ENCODE measurements around the gene ELK1.

Gene ELK1

DNA sequence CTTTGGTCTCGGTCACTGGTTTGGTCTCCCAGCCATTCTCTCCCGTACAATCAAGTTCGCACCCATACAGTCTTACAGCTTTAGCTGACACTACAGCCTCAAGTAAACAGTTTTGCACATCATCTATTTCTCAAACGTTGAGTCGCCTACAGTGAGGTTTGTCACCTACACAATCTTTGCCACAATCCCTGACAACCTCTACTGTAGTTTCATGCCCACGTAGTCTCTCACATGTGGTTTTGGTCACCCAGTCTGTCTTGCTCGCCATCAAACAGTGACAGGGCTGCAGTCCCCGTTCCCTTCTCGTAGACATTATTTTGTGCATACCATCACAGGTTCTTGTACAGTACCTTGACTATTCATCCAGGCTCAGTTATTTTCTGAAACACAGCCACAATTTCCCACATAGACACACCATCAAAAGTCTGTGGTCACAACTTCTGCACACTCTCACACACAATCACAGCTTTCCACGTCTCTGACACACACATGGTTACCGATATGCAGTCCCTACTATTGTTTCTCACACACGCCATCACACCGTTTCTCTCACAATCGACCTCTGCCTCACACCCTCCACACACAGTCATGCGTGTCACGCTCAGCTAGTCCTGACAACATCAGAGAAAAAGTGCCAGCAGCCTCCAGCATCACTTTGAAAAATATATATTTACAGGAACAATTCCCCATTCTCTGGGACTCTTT is 15.3 kb downstream of the ELK1 start:
- H3K27ac ChIP-seq, result no peak overlapping the region
- H3K4me2 ChIP-seq, result no peak overlapping the region
- H3K79me2 ChIP-seq (ENCODE audit: insufficient read depth, low read depth), result no peaks in the 10 kb centered on the region
- no peaks in the 10 kb centered on the region for H3K4me1 ChIP-seq (ENCODE audit: low read depth, poor library complexity, severe bottlenecking)
- no peaks in the 10 kb centered on the region for H3K36me3 ChIP-seq (ENCODE audit: insufficient read depth)
- H2AFZ ChIP-seq (ENCODE audit: low read depth), result no peak overlapping the region
- no peak overlapping the region for H3K9ac ChIP-seq
- TF ChIP-seq, protein P1, sequence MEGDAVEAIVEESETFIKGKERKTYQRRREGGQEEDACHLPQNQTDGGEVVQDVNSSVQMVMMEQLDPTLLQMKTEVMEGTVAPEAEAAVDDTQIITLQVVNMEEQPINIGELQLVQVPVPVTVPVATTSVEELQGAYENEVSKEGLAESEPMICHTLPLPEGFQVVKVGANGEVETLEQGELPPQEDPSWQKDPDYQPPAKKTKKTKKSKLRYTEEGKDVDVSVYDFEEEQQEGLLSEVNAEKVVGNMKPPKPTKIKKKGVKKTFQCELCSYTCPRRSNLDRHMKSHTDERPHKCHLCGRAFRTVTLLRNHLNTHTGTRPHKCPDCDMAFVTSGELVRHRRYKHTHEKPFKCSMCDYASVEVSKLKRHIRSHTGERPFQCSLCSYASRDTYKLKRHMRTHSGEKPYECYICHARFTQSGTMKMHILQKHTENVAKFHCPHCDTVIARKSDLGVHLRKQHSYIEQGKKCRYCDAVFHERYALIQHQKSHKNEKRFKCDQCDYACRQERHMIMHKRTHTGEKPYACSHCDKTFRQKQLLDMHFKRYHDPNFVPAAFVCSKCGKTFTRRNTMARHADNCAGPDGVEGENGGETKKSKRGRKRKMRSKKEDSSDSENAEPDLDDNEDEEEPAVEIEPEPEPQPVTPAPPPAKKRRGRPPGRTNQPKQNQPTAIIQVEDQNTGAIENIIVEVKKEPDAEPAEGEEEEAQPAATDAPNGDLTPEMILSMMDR (conservative IDR thresholded peaks at IDR 0.05; ENCODE audit: low read depth, low read length), result no peak
- H3K27me3 ChIP-seq (ENCODE audit: insufficient read depth, low read depth), result no peaks in the 10 kb centered on the region
- no peak overlapping the region for H3K4me3 ChIP-seq (IDR thresholded peaks at IDR 0.05; ENCODE audit: insufficient read depth, low read depth, low read length)
- no peaks in the 10 kb centered on the region for H4K20me1 ChIP-seq (ENCODE audit: insufficient read depth)

DNA sequence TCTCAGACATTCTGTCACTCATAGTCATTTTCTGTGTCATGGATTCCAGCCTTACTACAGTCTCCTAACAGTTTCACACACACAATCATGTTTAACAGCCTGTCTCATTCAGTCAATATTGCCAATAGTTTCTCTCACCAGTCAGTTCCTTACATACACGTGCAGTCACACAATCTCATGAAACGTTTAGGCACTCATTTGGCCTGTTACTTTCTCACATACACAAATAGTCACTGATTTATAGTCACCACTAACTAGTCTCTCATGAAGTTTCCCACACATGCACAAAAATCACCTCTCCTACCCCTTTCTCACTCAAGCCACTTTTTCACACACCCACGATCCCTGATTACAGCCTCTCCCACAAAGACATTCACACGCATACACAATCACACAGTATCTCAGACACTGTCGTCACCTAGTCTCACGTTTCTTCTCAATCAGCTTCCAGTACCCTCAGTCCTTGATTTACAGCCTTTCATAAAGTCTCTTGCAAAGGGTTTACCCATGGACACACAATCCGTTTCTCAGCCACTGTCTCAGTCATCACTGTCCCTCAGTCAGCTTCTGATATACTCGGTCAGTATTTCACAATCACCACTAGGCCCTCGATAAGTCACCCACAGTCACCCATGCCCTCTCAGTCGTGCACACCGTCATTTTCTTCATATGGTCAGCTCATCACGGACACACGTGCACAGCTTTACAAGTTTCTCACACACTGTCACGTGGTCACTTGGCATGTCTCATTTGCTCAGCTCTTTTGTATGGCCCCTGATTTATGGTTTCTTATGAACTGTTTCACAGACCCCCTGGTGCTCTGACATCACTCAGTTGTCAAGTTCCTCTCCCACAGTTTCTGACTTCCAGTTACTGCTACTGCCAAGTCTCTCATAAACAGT is 16.4 kb downstream of the ELK1 start:
- Histone ChIP-seq H3K4me3 (IDR thresholded peaks at IDR 0.05; ENCODE audit: insufficient read depth, low read depth, low read length) (no peak overlapping the region), H3K36me3 (ENCODE audit: insufficient read depth) (no peaks in the 10 kb centered on the region), H3K79me2 (ENCODE audit: insufficient read depth, low read depth) (no peaks in the 10 kb centered on the region), H3K4me2 (no peak overlapping the region), H3K27ac (no peak overlapping the region), H3K27me3 (ENCODE audit: insufficient read depth, low read depth) (no peaks in the 10 kb centered on the region), H2AFZ (ENCODE audit: low read depth) (no peak overlapping the region), H3K9ac (no peak overlapping the region), H3K4me1 (ENCODE audit: low read depth, poor library complexity, severe bottlenecking) (peaks cover 2% of the 10 kb centered on the region), H4K20me1 (ENCODE audit: insufficient read depth) (no peaks in the 10 kb centered on the region)
- TF ChIP-seq, protein P1 (conservative IDR thresholded peaks at IDR 0.05; ENCODE audit: low read depth, low read length), result no peak

DNA sequence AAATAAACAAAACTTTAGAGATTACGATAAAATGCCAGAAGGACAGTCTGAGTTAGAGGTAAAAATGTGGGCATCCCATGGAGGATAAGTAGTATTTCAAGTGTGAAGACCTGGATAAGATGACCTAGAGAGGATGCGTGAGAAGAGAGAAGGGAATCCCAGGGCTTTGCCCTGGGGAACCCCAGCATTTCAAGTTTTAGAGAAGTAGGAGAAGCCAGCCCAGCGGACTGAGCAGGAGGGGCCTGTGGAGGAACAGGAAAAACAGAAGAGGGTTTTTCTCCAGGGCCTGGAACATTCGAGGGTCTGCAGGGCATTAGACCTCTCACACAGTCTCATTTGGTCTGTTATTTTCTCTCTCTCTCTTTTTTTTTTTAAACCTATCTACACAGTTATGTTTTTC is 17.7 kb downstream of the ELK1 start:
- TF ChIP-seq, protein P1 (conservative IDR thresholded peaks at IDR 0.05; ENCODE audit: low read depth, low read length), result no peak
- no peak overlapping the region for H3K4me3 ChIP-seq (IDR thresholded peaks at IDR 0.05; ENCODE audit: insufficient read depth, low read depth, low read length)
- no peaks in the 10 kb centered on the region for H3K79me2 ChIP-seq (ENCODE audit: insufficient read depth, low read depth)
- H3K27me3 ChIP-seq (ENCODE audit: insufficient read depth, low read depth), result no peaks in the 10 kb centered on the region
- H2AFZ ChIP-seq (ENCODE audit: low read depth), result no peak overlapping the region
- H3K4me1 ChIP-seq (ENCODE audit: low read depth, poor library complexity, severe bottlenecking), result peaks cover 8% of the 10 kb centered on the region
- H3K4me2 ChIP-seq, result no peak overlapping the region
- no peak overlapping the region for H3K9ac ChIP-seq
- H3K36me3 ChIP-seq (ENCODE audit: insufficient read depth), result no peaks in the 10 kb centered on the region
- H4K20me1 ChIP-seq (ENCODE audit: insufficient read depth), result no peaks in the 10 kb centered on the region
- no peak overlapping the region for H3K27ac ChIP-seq

DNA sequence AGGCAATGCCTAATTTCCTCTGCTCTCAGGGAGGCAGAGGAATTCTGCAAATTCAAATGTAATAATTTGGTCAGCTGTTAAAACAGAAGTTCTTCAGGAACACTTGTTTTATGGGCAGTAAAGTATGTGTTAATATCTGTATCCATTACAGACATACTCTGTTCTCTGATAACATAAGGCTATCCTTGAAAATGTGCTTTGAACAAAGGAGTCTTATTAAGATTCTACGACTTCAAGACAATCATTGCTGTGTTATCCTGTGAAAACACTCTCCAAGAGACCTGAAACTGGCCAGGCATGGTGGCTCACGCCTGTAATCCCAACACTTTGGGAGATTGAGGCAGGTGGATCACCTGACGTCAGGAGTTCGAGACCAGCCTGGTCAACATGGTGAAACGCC is 18.7 kb downstream of the ELK1 start:
- peaks cover 8% of the 10 kb centered on the region for H3K4me1 ChIP-seq (ENCODE audit: low read depth, poor library complexity, severe bottlenecking)
- TF ChIP-seq, protein P1 (conservative IDR thresholded peaks at IDR 0.05; ENCODE audit: low read depth, low read length), result no peak
- H4K20me1 ChIP-seq (ENCODE audit: insufficient read depth), result no peaks in the 10 kb centered on the region

More for the DNA sequence above, 18.7 kb downstream of the ELK1 start:
- no peak overlapping the region for H3K4me2 ChIP-seq
- no peak overlapping the region for H2AFZ ChIP-seq (ENCODE audit: low read depth)
- no peaks in the 10 kb centered on the region for H3K36me3 ChIP-seq (ENCODE audit: insufficient read depth)
- no peaks in the 10 kb centered on the region for H3K79me2 ChIP-seq (ENCODE audit: insufficient read depth, low read depth)
- no peaks in the 10 kb centered on the region for H3K27me3 ChIP-seq (ENCODE audit: insufficient read depth, low read depth)
- no peak overlapping the region for H3K27ac ChIP-seq
- no peak overlapping the region for H3K9ac ChIP-seq
- H3K4me3 ChIP-seq (IDR thresholded peaks at IDR 0.05; ENCODE audit: insufficient read depth, low read depth, low read length), result no peak overlapping the region

Measured in KMS-11 (cell line).